ENCODE measurements around the gene CARD9.
"Not testable (repeated sequence)": the region's sequence is repeated elsewhere in the genome, so short reads cannot be mapped to it uniquely, and the experiment has no call there.

CARD9 gene

DNA sequence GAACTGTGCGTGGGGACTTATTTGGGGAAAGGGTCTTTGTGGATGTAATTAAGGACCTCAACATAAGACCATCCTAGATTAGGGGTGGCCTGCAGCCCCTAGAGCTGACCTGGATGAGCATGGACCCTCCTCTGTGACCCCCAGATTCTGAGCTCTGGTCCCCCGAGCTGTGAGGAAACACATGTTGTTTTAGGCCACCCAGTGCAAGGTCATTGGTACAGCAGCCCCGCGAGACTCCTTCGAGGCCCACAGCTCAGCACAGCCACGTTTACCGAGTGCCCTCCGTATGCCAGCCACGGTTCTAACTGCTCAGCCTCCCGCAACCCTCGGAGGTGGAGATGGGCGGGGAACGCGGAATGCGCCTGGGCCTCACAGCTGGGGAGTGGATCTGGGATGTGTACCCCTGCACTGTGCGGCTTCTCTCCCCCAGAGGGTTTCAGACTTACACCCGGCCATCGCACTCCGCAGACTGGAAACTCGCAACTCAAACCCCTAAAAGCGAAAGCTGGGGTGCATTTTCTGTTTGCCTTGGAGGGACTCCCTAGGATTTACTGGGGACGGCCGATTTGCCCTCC lies 50.6 kb downstream of the CARD9 start:
- no peak for DNase-seq (ENCODE audit: low read depth in 3 of 3)

DNA sequence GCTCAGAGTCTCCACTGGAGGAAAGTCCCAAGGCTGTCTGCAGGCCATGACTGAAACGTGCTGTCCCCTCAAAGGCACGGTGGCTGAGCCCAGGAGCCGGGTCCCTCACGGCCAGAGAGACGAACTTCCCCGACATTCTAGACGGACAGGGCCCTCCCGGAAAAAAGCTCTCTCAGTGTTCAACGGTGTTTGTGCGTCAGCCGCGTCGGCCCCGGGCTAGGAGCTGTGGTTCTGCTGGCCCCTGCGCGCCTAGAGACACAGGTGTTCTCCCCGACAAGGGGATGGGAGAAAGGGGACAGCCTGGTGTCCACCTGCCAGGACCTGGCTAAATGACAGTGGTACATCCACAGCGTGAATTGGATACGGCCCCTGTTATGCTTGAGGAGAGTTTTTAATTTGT lies 51.9 kb downstream of the CARD9 start:
- no peak for DNase-seq (ENCODE audit: low read depth in 3 of 3)

DNA sequence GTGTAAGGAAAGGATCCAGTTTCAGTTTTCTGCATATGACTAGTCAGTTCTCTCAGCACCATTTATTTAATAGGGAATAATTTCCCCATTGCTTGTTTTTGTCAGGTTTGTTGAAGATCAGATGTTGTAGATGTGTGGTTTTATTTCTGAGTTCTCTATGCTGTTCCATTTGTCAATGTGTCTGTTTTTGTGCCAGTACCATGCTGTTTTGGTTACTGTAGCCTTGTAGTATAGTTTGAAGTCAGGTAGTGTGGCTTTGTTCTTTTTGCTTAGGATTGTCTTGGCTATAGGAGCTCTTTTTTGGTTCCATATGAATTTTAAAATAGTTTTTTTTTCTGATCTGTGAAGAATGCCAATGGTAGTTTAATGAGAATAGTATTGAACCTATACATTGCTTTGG lies 52.5 kb downstream of the CARD9 start:
- DNase-seq (ENCODE audit: low read depth in 3 of 3) = not testable (repeated sequence)

DNA sequence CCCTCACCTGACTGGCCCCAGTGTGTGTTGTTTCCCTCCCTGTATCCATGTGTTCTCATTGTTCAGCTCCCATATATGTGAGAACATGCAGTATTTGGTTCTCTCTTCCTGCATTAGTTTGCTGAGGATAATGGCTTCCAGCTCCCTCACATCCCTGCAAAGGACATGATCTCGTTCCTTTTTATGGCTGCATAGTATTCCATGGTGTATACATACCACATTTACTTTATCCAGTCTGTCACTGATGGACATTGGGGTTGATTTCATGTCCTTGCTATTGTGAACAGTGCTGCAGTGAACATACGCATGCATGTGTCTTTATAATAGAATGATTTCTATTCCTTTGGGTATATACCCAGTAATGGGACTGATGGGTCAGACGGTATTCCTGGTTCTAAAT lies 53.5 kb downstream of the CARD9 start:
- DNase-seq (ENCODE audit: low read depth in 3 of 3) = not testable (repeated sequence)

DNA sequence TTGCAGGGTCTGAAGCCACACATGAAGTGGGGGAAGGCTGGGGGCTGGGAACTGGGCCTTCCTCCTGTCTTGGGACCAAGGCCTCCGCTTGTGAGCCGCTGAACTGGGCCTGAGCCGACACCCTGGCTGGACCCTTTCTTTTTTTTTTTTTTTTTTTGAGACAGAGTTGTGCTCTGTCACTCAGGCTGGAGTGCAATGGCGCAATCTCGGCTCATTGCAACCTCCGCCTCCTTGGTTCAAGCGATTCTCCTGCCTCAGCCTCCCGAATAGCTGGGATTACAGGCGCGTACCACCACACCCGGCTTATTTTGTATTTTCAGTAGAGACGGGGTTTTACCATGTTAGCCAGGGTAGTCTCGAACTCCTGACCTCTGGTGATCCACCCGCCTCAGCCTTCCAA lies 54.2 kb downstream of the CARD9 start:
- DNase-seq (ENCODE audit: low read depth in 3 of 3) = not testable (repeated sequence)

DNA sequence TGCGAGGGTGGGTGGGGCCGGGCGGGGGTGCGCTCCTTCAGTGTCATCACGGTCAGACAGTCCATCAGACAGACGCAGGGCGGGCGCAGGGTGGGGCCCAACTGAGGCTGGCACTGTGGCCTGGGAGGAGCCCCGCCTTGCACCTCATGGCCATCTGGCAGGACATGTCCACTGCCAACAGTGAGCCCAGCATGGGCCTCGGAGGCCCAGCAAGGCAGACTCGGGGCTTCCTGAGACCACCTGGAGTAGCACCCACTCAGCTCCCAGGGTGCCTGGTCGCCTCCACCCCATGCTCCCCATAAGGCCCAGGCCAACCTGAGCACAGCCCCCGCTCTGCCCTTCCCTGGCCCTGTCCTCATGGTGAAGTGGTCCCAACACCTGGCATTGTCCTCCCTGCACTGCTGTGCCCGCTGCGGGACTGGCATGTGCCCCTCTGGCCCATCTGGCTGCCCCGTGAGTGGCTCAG lies 54.7 kb downstream of the CARD9 start:
- DNase-seq (ENCODE audit: low read depth in 3 of 3) = no peak

DNA sequence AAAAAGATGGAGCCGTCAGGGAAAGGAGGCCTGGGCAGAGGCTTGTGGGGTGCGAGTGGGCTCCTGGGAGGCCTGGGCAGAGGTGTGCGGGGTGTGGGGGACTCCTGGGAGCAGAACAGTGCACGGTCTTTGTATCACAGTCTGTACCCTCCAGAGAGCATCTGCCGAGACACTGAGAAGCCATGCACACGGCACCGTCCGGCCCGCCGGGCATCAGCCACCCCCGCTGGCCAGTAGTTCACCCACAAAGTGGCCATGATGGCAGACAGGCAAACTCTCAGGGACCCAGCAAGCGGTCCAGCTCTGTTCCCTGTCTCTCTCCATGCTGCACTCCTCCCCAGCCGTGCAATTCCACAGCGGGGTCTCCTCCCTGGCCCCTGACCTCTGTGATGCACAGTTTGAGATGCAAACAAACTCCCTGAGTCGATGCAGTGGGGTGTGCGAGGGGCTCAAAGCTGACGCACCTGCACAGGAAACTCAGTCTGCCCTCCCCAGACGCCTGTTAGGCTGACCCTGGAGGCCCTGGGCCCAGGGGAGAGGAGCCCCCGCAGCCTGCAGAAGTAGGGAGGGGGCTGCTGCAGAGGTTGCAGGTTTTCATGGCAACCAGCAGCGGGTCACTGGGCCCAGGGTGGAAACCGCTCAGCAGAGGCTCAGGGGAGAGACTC lies 55.2 kb downstream of the CARD9 start:
- no peak for DNase-seq (ENCODE audit: low read depth in 3 of 3)

DNA sequence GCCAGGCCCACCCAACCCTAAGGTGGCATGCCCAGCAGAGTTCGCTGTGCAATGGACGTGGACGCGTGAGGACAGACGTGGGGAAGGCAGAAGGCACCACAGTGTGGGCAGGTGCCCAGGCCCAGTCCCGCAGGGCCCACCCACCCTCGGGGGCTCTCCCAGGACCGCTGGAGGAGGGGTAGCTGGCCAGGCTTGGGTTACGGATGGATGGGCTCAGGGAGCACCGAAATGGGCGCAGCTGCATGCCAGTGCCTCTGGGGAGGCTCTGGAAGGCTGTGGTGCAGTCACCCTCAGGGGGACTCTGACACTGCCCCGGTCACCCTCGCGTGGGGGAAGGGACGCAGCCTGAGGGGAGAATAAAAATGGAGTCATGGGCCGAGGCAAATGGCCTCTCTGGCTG lies 55.8 kb downstream of the CARD9 start:
- no peak for DNase-seq (ENCODE audit: low read depth in 3 of 3)

DNA sequence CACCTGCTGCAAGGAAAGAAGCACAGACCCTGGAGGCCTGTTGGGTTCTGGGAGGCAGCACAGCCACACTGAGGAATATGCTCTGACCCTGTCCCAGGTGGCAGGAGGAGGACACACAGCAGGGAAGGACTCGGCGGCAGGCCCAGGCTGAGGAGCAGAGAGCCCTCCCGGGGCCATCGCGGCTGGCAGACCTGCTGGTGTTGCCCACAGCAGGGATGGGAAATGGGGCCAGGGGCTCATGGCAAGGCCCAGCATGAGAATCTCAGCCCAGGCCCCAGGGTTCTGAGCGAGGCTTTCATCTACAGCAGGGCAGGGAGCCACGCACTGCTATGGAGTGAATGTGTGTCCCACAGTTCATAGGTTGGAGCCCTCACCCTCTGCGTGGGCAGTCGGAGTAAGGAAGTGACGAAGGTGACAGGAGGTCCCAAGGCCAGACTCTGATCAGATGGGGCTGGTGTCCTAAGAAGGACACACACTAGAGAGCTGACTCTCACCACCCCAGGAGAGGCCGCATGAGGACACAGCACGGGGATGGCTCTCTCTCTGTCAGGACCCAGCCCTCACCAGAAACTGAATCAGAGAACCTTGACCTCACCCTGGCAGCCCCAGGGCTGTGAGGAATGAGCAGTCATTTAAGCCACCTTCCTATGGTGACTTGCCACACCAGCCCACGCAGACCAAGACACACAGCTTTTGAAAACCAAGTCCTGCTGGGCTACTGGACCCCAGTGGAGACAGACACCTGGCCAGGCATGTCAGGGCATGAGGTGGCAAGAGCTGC lies 56.4 kb downstream of the CARD9 start:
- DNase-seq (ENCODE audit: low read depth in 3 of 3) = no peak

DNA sequence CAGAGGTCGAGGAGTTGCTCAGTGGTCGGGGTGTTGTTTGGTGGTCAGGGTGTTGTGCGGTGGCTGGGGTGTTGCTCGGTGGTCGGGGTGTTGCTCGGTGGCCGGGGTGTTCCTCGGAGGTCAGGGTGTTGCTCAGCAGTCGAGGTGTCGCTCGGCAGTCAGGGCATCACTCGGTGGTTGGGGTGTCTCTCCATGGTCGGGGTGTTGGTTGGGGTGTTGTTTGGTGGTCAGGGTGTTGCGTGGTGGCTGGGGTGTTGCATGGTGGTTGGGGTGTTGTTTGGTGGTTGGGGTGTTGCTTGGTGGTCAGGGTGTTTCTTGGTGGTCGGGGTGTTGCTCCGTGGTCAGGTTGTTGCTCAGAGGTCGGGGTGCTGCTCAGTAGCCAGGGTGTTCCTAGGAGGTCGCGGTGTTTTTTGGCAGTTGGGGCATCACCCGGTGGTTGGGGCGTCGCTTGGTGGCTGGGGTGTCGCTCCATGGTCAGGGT lies 57.2 kb downstream of the CARD9 start:
- no peak for DNase-seq (ENCODE audit: low read depth in 3 of 3)

DNA sequence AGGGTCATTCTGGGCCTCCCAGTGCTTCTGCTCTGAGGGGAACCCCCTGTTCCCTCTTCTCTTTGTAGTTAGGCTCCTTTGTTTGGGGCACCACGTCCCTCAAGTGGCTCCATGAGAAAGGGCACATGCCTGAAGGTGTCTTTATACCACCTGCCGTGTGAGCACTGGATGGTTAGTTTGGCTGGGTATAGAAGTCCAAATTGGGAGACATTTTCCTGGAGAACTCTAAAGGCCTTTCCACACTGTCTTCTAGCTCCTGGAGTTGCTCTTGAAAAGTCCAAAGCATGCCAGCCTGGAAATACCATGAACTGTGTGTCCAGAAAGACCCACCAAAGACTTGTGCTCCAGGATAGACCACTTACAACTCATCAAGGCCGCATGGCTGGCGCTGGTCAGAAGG lies 58.5 kb downstream of the CARD9 start:
- DNase-seq (ENCODE audit: low read depth in 3 of 3) = no peak

DNA sequence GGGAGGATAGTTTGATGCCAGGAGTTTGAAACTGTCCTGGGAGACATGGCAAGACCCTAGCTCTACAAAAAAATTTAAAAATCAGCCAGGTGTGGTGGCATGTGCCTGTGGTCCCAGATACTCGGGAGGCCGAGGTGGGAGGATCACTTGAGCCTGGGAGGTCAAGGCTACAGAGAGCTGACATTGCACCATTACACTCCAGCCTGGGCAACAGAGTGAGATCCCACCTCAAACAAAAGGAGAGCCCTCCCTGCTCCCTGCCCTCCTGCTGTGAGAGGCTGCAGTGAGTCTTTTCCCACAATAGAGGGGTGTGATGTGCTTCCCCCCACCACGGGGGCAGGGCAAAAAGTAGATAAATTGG lies 59.4 kb downstream of the CARD9 start:
- no peak for DNase-seq (ENCODE audit: low read depth in 3 of 3)
